Measurements from ENCODE around the gene TXNRD2. TPM values are rescaled to one million over a fixed set of nuclear protein-coding genes. Genes with fewer than 3 reads are reported as not detected.

The TXNRD2 gene
- total and polyA plus RNA-seq, 2 donors (not counting 1 experiment from before 2014, with no cell fraction given): 24.8 to 36.2 TPM

DNA sequence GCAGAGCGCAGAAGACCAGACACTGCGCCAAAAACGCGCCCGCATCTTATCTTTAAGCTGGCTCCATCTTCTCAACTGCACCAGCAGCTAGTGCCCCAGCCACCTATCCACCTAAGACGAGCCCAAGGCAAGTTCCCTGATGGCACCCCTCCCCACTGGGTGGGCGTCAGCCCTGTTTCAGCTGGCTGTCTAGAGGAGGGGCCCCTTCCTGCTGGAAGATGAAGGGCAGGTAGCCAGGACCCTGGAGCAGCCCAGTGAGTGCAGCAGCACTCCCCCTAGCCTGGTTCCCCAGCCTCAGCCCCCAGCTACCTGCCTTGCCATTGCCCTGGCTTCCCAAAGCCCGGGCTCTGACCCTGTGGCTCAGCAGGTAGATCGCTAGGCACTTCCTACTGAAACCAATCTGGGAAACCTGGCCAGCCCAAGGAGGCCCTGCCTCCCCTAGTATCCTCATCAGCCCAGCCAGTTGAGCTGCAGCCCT is 46.8 kb upstream of the TXNRD2 start:
- no peaks in the 10 kb centered on the region for H3K36me3 ChIP-seq (replicated peaks in 1 of 2; ENCODE audit: control extremely low read depth in 1 of 2, control insufficient read depth in 1 of 2, extremely low read depth in 1 of 2, insufficient read depth in 2 of 2, low read length in 1 of 2)
- no peaks in the 10 kb centered on the region for H3K27me3 Mint-ChIP-seq
- TF ChIP-seq, protein P1, sequence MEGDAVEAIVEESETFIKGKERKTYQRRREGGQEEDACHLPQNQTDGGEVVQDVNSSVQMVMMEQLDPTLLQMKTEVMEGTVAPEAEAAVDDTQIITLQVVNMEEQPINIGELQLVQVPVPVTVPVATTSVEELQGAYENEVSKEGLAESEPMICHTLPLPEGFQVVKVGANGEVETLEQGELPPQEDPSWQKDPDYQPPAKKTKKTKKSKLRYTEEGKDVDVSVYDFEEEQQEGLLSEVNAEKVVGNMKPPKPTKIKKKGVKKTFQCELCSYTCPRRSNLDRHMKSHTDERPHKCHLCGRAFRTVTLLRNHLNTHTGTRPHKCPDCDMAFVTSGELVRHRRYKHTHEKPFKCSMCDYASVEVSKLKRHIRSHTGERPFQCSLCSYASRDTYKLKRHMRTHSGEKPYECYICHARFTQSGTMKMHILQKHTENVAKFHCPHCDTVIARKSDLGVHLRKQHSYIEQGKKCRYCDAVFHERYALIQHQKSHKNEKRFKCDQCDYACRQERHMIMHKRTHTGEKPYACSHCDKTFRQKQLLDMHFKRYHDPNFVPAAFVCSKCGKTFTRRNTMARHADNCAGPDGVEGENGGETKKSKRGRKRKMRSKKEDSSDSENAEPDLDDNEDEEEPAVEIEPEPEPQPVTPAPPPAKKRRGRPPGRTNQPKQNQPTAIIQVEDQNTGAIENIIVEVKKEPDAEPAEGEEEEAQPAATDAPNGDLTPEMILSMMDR (IDR thresholded peaks at IDR 0.05): no peak
- no peak for TF ChIP-seq EZH2 (IDR thresholded peaks at IDR 0.05; ENCODE audit: borderline replicate concordance, insufficient read depth, low read depth, low read length, poor library complexity, severe bottlenecking)
- H3K9ac ChIP-seq (ENCODE audit: low read length): no peak overlapping the region
- H3K9me3 Mint-ChIP-seq (ENCODE audit: insufficient read depth): no peaks in the 10 kb centered on the region
- peaks cover 7% of the 10 kb centered on the region for H3K4me1 Mint-ChIP-seq
- ATAC-seq (ENCODE audit: low read depth) (no peak), DNase-seq (no peak)
- WGBS (ENCODE audit: insufficient coverage): 92% methylated on average over 8 of the region's 9 CpGs
- no peak overlapping the region for H3K4me2 ChIP-seq (replicated peaks; ENCODE audit: low read depth, low read length, poor library complexity, severe bottlenecking)
- H3K4me3 ChIP-seq (ENCODE audit: control extremely low read depth in 1 of 5, extremely low read depth in 1 of 5, insufficient read depth in 1 of 5, low read depth in 2 of 5, low read length in 4 of 5): no peak overlapping the region
- peaks cover 0 to 11% (median 0%) of the 10 kb centered on the region in 4 experiments for H3K27me3 ChIP-seq (replicated peaks in 1 of 4; ENCODE audit: control extremely low read depth in 1 of 4, control insufficient read depth in 3 of 4, insufficient read depth in 4 of 4, low read length in 3 of 4)
- H3K79me2 ChIP-seq (ENCODE audit: control insufficient read depth, insufficient read depth, low read length): no peaks in the 10 kb centered on the region
- H3K27ac Mint-ChIP-seq: no peak overlapping the region
- H3K4me3 Mint-ChIP-seq: peak overlapping the region; percentile 71
- no peaks in the 10 kb centered on the region for H4K20me1 ChIP-seq (ENCODE audit: control insufficient read depth, insufficient read depth, low read length, poor library complexity, severe bottlenecking)
- no peak overlapping the region for H2AFZ ChIP-seq (ENCODE audit: insufficient read depth, low read depth, low read length, poor library complexity, severe bottlenecking)
- peaks cover 0 to 4% (median 0%) of the 10 kb centered on the region in 3 donors for H3K9me3 ChIP-seq (ENCODE audit: control extremely low read depth in 1 of 3, control insufficient read depth in 2 of 3, insufficient read depth in 1 of 3, low read length in 2 of 3)
- peaks cover 10 to 13% of the 10 kb centered on the region in 2 donors for H3K4me1 ChIP-seq (ENCODE audit: control insufficient read depth in 2 of 2, insufficient read depth in 2 of 2, low read length in 2 of 2)
- CTCF ChIA-PET: no interaction called here
- intact Hi-C loops (cut with micrococcal nuclease): loop anchor here (5.0 kb wide), 1 partner anchor 49 kb away; no protein-coding TSS in a partner anchor
- no peak overlapping the region for H3K27ac ChIP-seq (ENCODE audit: low read length in 2 of 2)
- POLR2A ChIA-PET: no interaction called here

DNA sequence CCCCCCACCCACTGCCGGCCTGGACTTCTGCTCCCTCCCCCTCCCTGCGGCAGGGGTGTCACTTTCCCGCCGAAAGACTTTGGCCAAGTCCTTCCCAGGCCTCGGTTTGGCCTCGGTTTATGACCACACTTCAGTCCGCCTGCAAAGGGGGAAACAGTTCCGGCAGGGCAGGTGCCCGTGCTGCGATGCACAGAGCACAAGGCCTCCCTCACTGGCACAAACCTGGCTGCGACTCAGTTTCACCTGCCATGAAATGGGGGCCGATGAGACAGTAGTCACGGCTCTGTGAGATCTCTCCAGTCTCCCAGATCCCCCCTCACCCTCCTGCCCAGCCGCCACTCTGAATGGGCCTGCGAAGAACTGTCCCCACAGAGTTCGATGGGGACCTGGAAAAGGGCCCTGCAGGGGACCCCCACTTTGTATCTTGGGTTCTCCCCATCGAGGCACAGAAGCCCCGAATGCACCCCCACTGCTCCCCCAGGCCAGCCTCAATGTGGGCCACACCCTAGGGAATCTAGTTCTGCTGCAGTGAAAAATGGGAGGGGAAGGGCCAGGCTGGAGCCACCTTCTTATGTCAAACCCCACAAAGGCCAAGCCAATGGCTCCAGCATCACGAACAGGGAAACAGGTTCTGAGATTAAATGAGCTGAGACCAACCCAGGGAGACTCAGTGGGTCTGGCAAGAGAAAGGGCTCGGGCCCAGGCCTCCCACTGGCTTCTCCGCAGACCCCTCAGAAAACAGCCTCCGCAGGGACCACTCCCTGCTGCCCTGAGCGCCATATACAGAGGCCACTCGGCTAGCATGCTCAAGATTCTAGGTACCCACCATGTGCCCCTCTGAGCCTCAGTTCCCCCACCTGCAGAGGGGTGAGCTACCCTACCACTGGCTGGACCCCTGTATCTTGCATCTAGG is 46.0 kb upstream of the TXNRD2 start:
- DNase-seq (peak; percentile 25), ATAC-seq (ENCODE audit: low read depth) (no peak)
- Mint-ChIP-seq H3K9me3 (ENCODE audit: insufficient read depth) (no peaks in the 10 kb centered on the region), H3K27me3 (no peaks in the 10 kb centered on the region), H3K4me1 (peaks cover 7% of the 10 kb centered on the region), H3K27ac (no peak overlapping the region), H3K4me3 (peak overlapping the region; percentile 71)
- H4K20me1 ChIP-seq (ENCODE audit: control insufficient read depth, insufficient read depth, low read length, poor library complexity, severe bottlenecking): no peaks in the 10 kb centered on the region
- H2AFZ ChIP-seq (ENCODE audit: insufficient read depth, low read depth, low read length, poor library complexity, severe bottlenecking): no peak overlapping the region
- H3K9me3 ChIP-seq (ENCODE audit: control extremely low read depth in 1 of 3, control insufficient read depth in 2 of 3, insufficient read depth in 1 of 3, low read length in 2 of 3): peaks cover 0 to 4% (median 0%) of the 10 kb centered on the region in 3 donors
- CTCF ChIA-PET: no interaction called here
- POLR2A ChIA-PET: no interaction called here
- H3K79me2 ChIP-seq (ENCODE audit: control insufficient read depth, insufficient read depth, low read length): no peaks in the 10 kb centered on the region
- TF ChIP-seq, protein P1 (IDR thresholded peaks at IDR 0.05): no peak
- TF ChIP-seq EZH2 (IDR thresholded peaks at IDR 0.05; ENCODE audit: borderline replicate concordance, insufficient read depth, low read depth, low read length, poor library complexity, severe bottlenecking): no peak
- H3K27ac ChIP-seq (ENCODE audit: low read length in 2 of 2): no peak overlapping the region
- no peak overlapping the region for H3K4me3 ChIP-seq (ENCODE audit: control extremely low read depth in 1 of 5, extremely low read depth in 1 of 5, insufficient read depth in 1 of 5, low read depth in 2 of 5, low read length in 4 of 5)
- H3K4me2 ChIP-seq (replicated peaks; ENCODE audit: low read depth, low read length, poor library complexity, severe bottlenecking): peak overlapping the region; percentile 99
- H3K27me3 ChIP-seq (replicated peaks in 1 of 4; ENCODE audit: control extremely low read depth in 1 of 4, control insufficient read depth in 3 of 4, insufficient read depth in 4 of 4, low read length in 3 of 4): peaks cover 0 to 11% (median 0%) of the 10 kb centered on the region in 4 experiments
- H3K9ac ChIP-seq (ENCODE audit: low read length): no peak overlapping the region
- no peaks in the 10 kb centered on the region for H3K36me3 ChIP-seq (replicated peaks in 1 of 2; ENCODE audit: control extremely low read depth in 1 of 2, control insufficient read depth in 1 of 2, extremely low read depth in 1 of 2, insufficient read depth in 2 of 2, low read length in 1 of 2)
- 81% methylated on average over 20 of the region's 24 CpGs for WGBS (ENCODE audit: insufficient coverage)
- H3K4me1 ChIP-seq (ENCODE audit: control insufficient read depth in 2 of 2, insufficient read depth in 2 of 2, low read length in 2 of 2): peaks cover 10 to 13% of the 10 kb centered on the region in 2 donors
- intact Hi-C loops (cut with micrococcal nuclease): loop anchor here (2.0 to 5.0 kb wide), 2 partner anchors 29 to 50 kb away; partner anchors contain the start of gene ARVCF
